BJ (cell line): Measurements from ENCODE around the gene COL4A6. TPM values are rescaled to one million over a fixed set of nuclear protein-coding genes. Genes with fewer than 3 reads are reported as not detected.
"Not testable (repeated sequence)": the region's sequence is repeated elsewhere in the genome, so short reads cannot be mapped to it uniquely, and the experiment has no call there.

Source experiments
- CTCF ChIA-PET: fragments of 350-600 bp; formaldehyde crosslinking; extraction: SDS; loops from one replicate; lab custom pipeline; 2021; ENCODE audit warnings: antibody characterized with exemption, inconsistent platforms; lab: Yijun Ruan, JAX
- POLR2A ChIA-PET: fragments of 300-600 bp; sonication (Branson Sonifier 250); formaldehyde crosslinking; extraction: SDS; loops from one replicate; lab custom pipeline; 2021; ENCODE audit warnings: antibody characterized with exemption; lab: Charles Lee
- DNase-seq: peaks from one replicate; pipeline ENCODE4 v3.0.0-alpha.2; 2011; ENCODE audit warnings: low read depth
- H3K27me3 ChIP-seq: 2 replicates; pipeline ENCODE4 v1.6.0; 2011; ENCODE audit warnings: low read length; ENCODE audit not compliant: control insufficient read depth, insufficient read depth
- H3K36me3 ChIP-seq: 2 replicates; pipeline ENCODE4 v1.5.1; 2011; ENCODE audit warnings: low read length; ENCODE audit not compliant: control insufficient read depth, insufficient read depth
- H3K4me3 ChIP-seq: 2 replicates; pipeline ENCODE4 v1.5.1; 2011; ENCODE audit warnings: low read depth, mild to moderate bottlenecking, control low read depth, low read length
- polyA plus RNA-seq: library from polyadenylated mRNA; depleted of rRNA; stranded (reverse); fragments of >200 nt; gene quantifications from 2 replicates; pipeline ENCODE4 v1.2.3, GENCODE V29; 2011
- TF ChIP-seq, protein P1 (sequence below): IDR thresholded peaks from 2 replicates; pipeline ENCODE4 v1.5.1; 2011; ENCODE audit warnings: low read depth, mild to moderate bottlenecking, control low read depth, inconsistent platforms, low read length, moderate library complexity; ENCODE audit not compliant: insufficient read depth

COL4A6 gene
- polyA plus RNA-seq, 1 experiment = 0.09 TPM

- DNase-seq = no peak
- TF ChIP-seq, protein P1, sequence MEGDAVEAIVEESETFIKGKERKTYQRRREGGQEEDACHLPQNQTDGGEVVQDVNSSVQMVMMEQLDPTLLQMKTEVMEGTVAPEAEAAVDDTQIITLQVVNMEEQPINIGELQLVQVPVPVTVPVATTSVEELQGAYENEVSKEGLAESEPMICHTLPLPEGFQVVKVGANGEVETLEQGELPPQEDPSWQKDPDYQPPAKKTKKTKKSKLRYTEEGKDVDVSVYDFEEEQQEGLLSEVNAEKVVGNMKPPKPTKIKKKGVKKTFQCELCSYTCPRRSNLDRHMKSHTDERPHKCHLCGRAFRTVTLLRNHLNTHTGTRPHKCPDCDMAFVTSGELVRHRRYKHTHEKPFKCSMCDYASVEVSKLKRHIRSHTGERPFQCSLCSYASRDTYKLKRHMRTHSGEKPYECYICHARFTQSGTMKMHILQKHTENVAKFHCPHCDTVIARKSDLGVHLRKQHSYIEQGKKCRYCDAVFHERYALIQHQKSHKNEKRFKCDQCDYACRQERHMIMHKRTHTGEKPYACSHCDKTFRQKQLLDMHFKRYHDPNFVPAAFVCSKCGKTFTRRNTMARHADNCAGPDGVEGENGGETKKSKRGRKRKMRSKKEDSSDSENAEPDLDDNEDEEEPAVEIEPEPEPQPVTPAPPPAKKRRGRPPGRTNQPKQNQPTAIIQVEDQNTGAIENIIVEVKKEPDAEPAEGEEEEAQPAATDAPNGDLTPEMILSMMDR = no peak
- Histone ChIP-seq H3K36me3 (no peaks in the 10 kb centered on the region), H3K4me3 (no peak overlapping the region), H3K27me3 (no peaks in the 10 kb centered on the region)
- POLR2A ChIA-PET = no interaction called here
- CTCF ChIA-PET = no interaction called here
Measured at GRCh38 chrX:108384783-108385182, 53.4 kb downstream of the COL4A6 start.

DNA sequence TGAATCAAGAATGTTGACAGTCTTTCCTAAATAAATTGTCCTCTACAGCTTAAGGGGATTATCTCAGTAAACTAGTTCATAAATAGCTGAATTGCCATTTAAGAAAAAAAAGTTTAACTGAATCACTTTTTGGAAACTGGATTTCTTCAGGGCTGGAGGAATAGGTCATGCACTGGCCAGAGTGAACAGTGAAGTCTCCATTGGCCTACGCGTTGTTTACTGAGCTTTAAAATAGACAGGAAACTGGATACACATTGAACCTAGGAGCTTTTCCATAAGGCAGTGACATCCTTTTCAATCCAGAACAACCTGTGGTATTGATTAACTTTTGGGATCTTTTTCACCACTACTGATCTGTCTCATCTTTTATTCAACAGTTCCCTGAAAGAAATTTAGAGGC lies 58.0 kb downstream of the COL4A6 start:
- DNase-seq = no peak
- CTCF ChIA-PET = no interaction called here
- POLR2A ChIA-PET = no interaction called here
- Histone ChIP-seq H3K36me3 (no peaks in the 10 kb centered on the region), H3K27me3 (no peaks in the 10 kb centered on the region), H3K4me3 (no peak overlapping the region)
- TF ChIP-seq, protein P1 = no peak

- H3K4me3 ChIP-seq, CTCF ChIA-PET, DNase-seq, POLR2A ChIA-PET, H3K27me3 ChIP-seq, H3K36me3 ChIP-seq: not testable (repeated sequence)
Measured at GRCh38 chrX:108376821-108377220, 61.4 kb downstream of the COL4A6 start.

GRCh38 chrX:108375591-108375990 lies 62.6 kb downstream of the COL4A6 start:
- DNase-seq, POLR2A ChIA-PET, H3K4me3 ChIP-seq, H3K27me3 ChIP-seq, CTCF ChIA-PET, H3K36me3 ChIP-seq: not testable (repeated sequence)

DNA sequence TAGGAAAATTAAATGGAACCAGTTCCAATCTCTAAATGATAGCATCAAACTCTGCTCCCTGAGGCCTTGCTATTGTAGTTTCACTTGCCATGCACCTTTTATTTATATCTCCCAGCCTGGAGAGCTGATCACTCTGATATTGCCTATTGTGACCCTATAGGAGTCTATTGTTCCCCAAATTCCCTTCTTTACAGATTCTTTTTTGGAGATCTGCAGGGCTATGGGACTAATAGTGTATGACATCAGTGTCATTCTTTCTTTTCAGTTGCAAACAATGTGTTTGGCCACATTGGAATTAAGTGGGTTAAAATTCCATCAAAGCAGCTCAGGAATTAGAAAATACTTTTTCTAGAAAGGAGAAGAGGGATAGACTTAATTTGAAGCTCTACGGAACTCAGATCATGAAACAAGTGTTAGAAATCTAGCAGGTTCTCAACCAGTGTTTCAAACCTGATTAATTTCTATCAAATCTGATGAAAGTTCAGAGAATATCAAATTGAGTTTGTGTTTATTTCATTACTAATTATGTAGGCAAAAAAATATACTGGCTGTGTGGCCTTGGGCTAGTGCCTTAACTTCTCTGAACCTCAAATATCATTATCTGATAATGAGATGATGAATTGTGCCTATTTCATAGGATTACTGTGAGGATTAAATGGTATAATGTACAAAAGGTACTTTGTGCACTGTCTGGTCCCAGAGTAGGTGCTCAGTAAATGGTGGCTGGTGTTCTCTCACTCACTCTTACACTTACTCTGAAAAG lies 71.4 kb downstream of the COL4A6 start:
- POLR2A ChIA-PET = no interaction called here
- H3K36me3 ChIP-seq = no peaks in the 10 kb centered on the region
- no peak for DNase-seq
- TF ChIP-seq, protein P1 = no peak
- CTCF ChIA-PET = no interaction called here
- H3K4me3 ChIP-seq = no peak overlapping the region
- H3K27me3 ChIP-seq = no peaks in the 10 kb centered on the region

DNA sequence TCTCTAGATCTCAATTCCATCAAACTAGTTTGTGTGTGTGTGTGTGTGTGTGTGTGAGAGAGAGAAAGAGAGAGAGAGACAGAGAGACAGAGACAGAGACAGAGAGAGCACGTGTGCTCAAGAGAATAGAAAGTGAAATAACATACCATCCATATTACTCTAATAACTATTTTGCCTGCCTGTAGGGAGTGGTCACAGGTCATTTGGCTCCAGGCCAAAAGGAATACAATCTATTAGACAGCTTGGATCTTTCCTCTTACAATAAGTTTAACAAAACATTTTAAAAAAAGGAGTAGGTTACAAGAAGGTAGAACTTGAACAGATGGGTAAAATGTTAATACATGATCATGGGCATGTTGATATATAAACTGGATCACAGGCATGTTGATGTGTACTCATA lies 76.2 kb downstream of the COL4A6 start:
- no peak for DNase-seq
- POLR2A ChIA-PET = no interaction called here
- Histone ChIP-seq H3K36me3 (no peaks in the 10 kb centered on the region), H3K27me3 (no peaks in the 10 kb centered on the region), H3K4me3 (no peak overlapping the region)
- CTCF ChIA-PET = no interaction called here
- TF ChIP-seq, protein P1 = no peak
